Hematopoietic multipotent progenitor cell treated with erythropoietin and hydrocortisone succinate and interleukin-3 and kit ligand, for 15 days (in vitro differentiated cells): ENCODE results near the gene UMOD.
A peak's percentile ranks its signal among the peaks of the same experiment; 100 is the strongest.

Source experiments
- DNase-seq: peaks from one replicate; pipeline ENCODE4 v3.0.0-alpha.2; 2015; ENCODE audit warnings: low spot score

UMOD gene

GRCh38 chr16:20352615-20353014, at the start of gene UMOD:
TSS of gene UMOD (minus strand) at chr16:20352715. CDS start at chr16:20350737, 1,978 bp downstream.
- no peak for DNase-seq

DNA sequence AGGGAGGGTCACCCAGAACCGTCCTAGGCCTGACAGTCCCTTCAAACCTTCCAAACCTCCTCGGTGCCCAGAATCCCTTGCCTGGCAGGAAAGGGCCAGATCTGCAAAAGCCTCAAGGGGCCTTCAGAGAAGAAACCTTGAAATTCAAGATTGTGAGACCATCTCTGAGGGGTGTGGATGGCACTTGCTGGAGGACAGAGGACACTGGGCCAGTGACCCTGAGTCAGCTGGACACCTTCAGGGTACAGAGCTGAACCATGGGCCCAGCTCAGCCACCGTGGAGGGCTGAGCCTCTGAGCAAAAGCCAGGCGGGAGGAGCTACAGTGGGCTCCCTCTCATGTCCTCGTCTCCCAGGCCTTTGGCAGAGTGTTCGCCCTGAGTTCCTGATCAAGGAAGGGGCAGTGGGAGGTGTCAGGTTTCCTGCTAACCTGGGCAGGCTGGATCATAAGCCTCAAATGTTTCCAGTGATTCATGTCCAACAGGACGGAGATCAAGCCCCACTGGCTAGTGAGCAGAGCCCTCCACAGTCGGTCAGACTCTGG, 49.0 kb upstream of the UMOD start:
- DNase-seq: no peak

DNA sequence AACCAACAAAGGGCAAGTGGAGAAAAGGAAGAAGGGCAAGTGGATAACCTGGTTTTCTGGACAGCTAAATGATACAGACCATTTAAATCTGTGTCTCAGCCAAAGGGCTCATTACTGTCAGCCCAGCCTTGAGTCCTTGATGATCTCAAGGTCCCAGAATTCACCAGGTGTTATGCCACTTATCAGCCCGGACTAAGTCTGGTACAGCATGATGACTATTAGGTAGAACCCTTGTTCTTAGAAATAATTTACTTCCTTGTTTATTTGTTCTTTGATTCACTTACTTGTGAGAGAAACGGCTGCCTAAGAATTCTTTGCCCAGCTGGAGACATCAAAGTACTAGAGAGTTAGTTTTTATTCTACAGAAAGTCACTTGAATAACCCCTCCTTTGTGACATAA, 48.6 kb upstream of the UMOD start:
- no peak for DNase-seq

- DNase-seq: no peak
Measured at GRCh38 chr16:20399185-20399584, 46.7 kb upstream of the UMOD start.

GRCh38 chr16:20398603-20399002, 46.1 kb upstream of the UMOD start:
- DNase-seq: no peak

DNA sequence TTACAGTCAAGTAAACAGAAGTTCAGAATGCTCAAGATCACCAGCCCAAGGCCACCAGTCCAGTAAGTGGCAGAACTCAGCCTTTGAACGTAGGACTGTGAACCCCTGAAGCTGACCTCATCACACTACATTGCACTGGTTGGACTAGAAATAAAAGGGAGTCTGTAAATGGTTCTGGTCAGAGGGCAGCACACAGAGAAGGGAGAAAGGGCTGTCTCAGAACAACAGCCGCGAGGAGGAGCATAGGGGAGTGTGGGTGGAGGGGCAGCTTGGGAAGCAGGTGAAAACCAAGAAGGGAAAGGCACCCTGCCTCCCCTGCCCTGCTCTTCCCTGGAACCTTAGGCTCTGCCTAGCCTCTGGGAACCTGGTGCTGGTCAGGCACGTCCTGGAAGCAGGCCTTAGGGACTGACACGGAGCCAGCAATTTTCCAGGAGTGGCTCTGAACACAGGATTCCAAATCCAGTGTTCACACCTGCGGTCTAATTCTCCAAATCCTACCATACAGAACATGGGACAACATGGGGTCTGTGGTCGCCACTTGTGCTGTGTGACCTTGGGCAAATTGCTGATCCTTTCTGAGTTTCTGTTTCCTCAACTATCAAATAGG, 45.1 kb upstream of the UMOD start:
- DNase-seq: no peak

DNA sequence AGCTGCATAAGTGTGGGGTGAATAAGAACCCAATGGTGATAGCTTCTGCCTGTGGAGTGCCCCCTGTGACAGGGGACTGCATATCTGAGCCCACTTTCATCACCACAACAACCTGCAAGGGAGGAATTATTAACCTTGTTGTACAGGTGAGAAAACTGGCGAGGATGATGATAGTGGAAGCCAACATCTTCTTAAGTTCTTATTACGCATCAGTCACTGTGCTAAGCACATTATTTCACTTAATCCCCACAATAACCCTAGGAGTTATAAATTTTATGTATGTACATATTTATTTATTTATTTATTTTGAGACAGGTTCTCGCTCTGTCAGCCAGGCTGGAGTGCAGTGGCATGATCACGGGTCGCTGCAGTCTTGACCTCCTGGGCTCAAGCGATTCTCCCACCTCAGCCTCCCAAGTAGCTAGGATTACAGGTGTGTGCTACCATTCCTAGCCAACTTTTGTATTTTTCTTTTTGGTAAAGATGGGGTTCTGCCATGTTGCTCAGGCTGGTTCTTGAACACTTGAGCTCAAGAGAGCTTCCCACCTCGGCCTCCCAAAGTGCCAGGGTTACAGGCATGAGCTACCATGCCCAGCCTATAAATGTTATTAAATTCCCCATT, 44.4 kb upstream of the UMOD start:
- DNase-seq: no peak

- DNase-seq: no peak
Measured at GRCh38 chr16:20395946-20396345, 43.4 kb upstream of the UMOD start.

GRCh38 chr16:20393801-20394577, 41.5 kb upstream of the UMOD start:
- no peak for DNase-seq

DNA sequence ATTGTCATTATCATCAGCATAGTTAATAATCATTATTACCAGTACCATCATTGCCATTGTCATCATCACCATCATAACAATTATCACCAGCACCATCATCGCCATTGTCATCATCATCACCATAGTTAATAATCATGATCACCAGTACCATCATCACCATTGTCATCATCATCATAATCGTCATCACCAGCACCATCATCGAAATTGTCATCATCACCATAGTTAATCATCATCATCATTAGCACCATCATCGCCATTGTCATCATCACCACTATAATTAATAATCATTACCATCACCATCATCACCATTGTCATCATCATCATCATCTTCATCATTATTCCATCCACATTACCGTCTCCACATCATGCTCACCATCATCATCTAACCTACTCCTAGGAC, 38.5 kb upstream of the UMOD start:
- DNase-seq: no peak

- DNase-seq: no peak
Measured at GRCh38 chr16:20388854-20389253, 36.3 kb upstream of the UMOD start.

- DNase-seq: no peak
Measured at GRCh38 chr16:20387978-20388377, 35.5 kb upstream of the UMOD start.

- DNase-seq: peak; percentile 55
Measured at GRCh38 chr16:20385844-20386832, 33.6 kb upstream of the UMOD start.

DNA sequence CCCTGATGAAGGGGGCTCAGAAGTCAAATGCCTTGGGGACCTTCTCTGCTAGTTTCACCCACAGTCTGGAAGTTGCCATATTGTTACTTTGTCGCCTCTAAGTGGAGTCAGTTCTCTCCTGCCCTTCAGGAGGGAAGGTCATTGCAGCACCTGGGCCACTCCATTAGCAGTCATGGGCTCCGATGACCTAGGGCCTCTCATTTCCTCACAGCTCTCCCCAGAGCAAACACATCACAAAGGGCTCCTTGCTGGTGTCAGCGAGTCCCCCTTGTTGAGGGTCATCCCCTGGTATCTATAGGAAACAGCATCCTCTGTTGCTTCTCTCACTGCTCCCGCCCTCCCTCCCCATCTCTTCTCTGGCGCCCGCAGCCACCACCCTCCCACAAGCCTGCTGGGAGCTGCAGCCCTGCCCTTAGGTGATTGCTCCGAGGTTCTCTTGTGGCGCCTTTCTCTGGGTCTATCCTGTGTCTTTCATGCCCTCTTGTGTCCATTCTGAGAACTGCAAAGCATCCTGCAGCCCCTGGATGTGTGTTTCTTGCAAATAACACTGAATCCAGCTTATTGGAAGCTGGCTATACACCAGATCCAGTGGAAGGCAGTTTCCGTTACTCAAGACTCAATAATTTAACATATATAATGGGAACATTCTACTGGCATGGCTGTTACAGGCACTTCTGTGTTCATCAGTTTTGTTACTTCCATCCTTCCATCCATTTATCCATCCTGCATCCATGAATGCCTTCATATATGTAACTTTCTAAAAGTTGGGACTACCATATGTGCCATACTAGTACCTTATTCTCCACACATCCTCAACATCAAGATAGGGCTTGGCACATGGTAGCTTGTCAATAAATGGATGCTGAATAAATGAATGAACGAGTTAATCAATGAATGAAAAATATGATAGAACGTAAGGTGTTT, 30.9 kb upstream of the UMOD start:
- peak; percentile 35 for DNase-seq

DNA sequence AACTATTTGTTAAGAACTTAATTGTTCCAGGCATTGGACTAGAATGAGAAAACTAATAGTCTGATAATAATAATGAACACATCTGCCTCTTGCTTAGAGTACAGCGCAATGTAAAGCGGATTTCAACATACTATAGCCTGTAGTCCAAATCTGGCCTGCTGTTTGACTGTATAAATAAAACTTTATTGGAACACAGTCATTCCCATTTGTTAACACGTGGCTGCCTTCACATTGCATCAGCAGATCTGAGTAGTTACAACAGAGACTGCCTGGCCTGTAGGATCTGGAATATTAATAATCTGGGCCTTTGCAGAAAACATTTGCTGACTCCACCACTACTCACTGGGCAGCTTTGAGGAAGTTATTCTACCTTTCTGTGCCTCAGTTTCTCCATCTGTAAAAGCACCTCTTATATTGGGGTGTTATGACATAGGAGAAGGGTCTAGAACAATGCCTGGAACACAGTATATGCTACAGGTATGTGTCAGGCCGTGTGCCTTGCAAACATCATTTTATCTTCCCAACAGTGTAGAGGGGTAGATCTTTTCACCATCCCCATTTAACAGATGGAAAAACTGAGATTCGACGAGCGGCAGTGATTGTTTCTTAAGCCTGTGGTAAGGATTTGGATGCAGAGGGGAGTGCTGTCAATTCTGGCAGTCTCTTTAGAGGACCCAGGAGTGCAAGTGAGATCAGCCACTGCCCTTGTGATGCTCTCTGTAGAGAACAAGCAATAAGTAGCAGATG, 29.9 kb upstream of the UMOD start:
- DNase-seq: no peak

DNA sequence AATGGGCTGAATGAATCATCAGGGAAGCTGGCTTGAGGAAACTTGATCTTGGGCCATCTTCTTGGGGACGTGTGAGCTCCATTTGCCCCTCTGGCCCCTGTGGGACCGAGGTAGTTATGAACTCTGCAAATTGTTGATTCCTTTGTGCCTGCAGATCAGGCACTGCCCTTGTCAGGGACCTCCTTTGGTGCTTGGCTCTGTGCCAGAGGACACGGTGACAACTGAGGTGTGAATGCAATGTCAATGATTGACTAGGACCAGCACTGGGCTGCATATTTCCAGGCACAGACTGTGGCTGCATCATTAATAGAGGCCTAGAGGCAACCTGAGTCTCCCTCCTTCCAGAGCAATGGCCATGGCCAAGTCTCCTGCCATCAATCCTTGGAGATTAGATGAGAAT, 28.3 kb upstream of the UMOD start:
- no peak for DNase-seq

GRCh38 chr16:20377181-20377580, 24.7 kb upstream of the UMOD start:
- no peak for DNase-seq

DNA sequence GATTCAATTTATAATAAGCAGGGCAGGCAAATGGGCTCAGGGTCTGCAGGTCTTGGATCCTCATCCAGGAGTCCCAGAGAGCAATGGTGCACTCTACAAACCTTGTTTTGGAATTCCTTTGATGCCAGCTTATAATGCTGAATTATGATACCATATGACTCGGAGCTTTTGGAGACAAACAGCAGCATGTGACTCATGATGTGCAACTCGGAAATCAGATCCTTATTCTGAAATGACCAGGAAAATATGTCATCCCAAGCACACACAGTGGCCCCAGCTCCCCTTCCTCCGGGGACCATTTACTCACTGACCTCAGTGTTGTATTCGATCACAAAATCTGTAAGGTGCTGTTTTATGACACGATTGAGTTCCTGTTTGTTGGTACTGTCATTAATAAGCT, 20.2 kb upstream of the UMOD start:
- no peak for DNase-seq

- DNase-seq: no peak
Measured at GRCh38 chr16:20369452-20370054, 17.0 kb upstream of the UMOD start.

- no peak for DNase-seq
Measured at GRCh38 chr16:20364051-20364450, 11.5 kb upstream of the UMOD start.
